DOHH2 (cell line): Measurements from ENCODE around the gene KLK3.

Experiments used
- H3F3A ChIP-seq: fragments of 200-600 bp; sonication (generic), shearing (Covaris generic); 2 replicates; pipeline ENCODE4 v1.6.0; 2016; ENCODE audit warnings: antibody characterized with exemption, mild to moderate bottlenecking; ENCODE audit not compliant: control insufficient read depth, insufficient read depth
- H3K27ac ChIP-seq: fragments of 200-600 bp; sonication (generic); 2 replicates; pipeline ENCODE4 v1.5.1; 2014; ENCODE audit warnings: low read depth, mild to moderate bottlenecking, low read length, moderate library complexity
- H3K27me3 ChIP-seq: fragments of 200-600 bp; sonication (generic); 2 replicates; pipeline ENCODE4 v1.6.1; 2014; ENCODE audit warnings: mild to moderate bottlenecking, low read length, mixed read lengths; ENCODE audit not compliant: control insufficient read depth
- H3K36me3 ChIP-seq: fragments of 200-600 bp; sonication (generic); 2 replicates; pipeline ENCODE4 v1.6.1; 2014; ENCODE audit warnings: mild to moderate bottlenecking, low read length, moderate library complexity, mixed read lengths; ENCODE audit not compliant: control insufficient read depth
- H3K4me1 ChIP-seq: fragments of 200-600 bp; sonication (generic); 2 replicates; pipeline ENCODE4 v1.6.1; 2014; ENCODE audit warnings: mild to moderate bottlenecking, low read length, mixed read lengths; ENCODE audit not compliant: control insufficient read depth
- H3K4me2 ChIP-seq: fragments of 200-600 bp; sonication (generic); 2 replicates; pipeline ENCODE4 v1.6.0; 2014; ENCODE audit warnings: mild to moderate bottlenecking, low read length, moderate library complexity
- H3K4me3 ChIP-seq: fragments of 200-600 bp; sonication (generic); 2 replicates; pipeline ENCODE4 v1.5.1; 2014; ENCODE audit warnings: mild to moderate bottlenecking, low read length, mixed read lengths
- H3K79me2 ChIP-seq: fragments of 200-600 bp; sonication (generic); 2 replicates; pipeline ENCODE4 v1.6.1; 2014; ENCODE audit warnings: mild to moderate bottlenecking, low read length, mixed read lengths; ENCODE audit not compliant: control insufficient read depth
- H3K9me2 ChIP-seq: fragments of 200-600 bp; sonication (generic); replicated peaks from 2 replicates; pipeline ENCODE4 v1.6.1; 2014; ENCODE audit warnings: mild to moderate bottlenecking, low read length, mixed read lengths; ENCODE audit not compliant: control insufficient read depth
- H3K9me3 ChIP-seq: fragments of 200-600 bp; sonication (generic); 2 replicates; pipeline ENCODE4 v1.6.1; 2014; ENCODE audit warnings: antibody characterized with exemption, low read length, mixed read lengths; ENCODE audit not compliant: control insufficient read depth, insufficient read depth
- H4K20me1 ChIP-seq: fragments of 200-600 bp; sonication (generic); 2 replicates; pipeline ENCODE4 v1.6.0; 2014; ENCODE audit warnings: low read depth, mild to moderate bottlenecking, antibody characterized with exemption, low read length, moderate library complexity; ENCODE audit not compliant: control insufficient read depth, insufficient read depth
- CTCF ChIP-seq: fragments of 200-600 bp; sonication (generic); IDR thresholded peaks from one replicate; pipeline ENCODE4 v1.5.1; 2014; ENCODE audit warnings: antibody characterized with exemption, mild to moderate bottlenecking, low read depth, low read length; ENCODE audit not compliant: poor library complexity, severe bottlenecking
- EZH2phosphoT487 ChIP-seq: fragments of 200-600 bp; sonication (generic); IDR thresholded peaks from 2 replicates; pipeline ENCODE4 v1.6.1; 2017; ENCODE audit warnings: borderline replicate concordance, mild to moderate bottlenecking, antibody characterized with exemption, low read length, moderate library complexity, mixed read lengths

KLK3 gene

GRCh38 chr19:50890422-50891252 is 35.9 kb downstream of the KLK3 start:
- Histone ChIP-seq H3K9me3 (peaks cover 8% of the 10 kb centered on the region), H3K27me3 (peaks cover 8% of the 10 kb centered on the region; the same call in 1 of the 2 replicates), H3K27ac (no peak overlapping the region), H4K20me1 (no peaks in the 10 kb centered on the region), H3K4me2 (no peak overlapping the region), H3K36me3 (no peaks in the 10 kb centered on the region), H3K79me2 (no peaks in the 10 kb centered on the region), H3K9me2 (no peaks in the 10 kb centered on the region), H3K4me3 (no peak overlapping the region), H3F3A (no peaks in the 10 kb centered on the region), H3K4me1 (no peaks in the 10 kb centered on the region)
- no peak for TF ChIP-seq EZH2phosphoT487
- TF ChIP-seq CTCF, result no peak

- TF ChIP-seq CTCF (no peak), EZH2phosphoT487 (no peak)
- Histone ChIP-seq H3K9me3 (peaks cover 8% of the 10 kb centered on the region), H4K20me1 (no peaks in the 10 kb centered on the region), H3K27ac (no peak overlapping the region), H3K9me2 (no peaks in the 10 kb centered on the region), H3K27me3 (peaks cover 7% of the 10 kb centered on the region; the same call in 1 of the 2 replicates), H3K79me2 (no peaks in the 10 kb centered on the region), H3K36me3 (no peaks in the 10 kb centered on the region), H3K4me3 (no peak overlapping the region), H3K4me2 (no peak overlapping the region), H3K4me1 (no peaks in the 10 kb centered on the region; the same call in 1 of the 2 replicates), H3F3A (no peaks in the 10 kb centered on the region)
Observed at GRCh38 chr19:50891253-50891625, 36.5 kb downstream of the KLK3 start.

GRCh38 chr19:50893047-50893736 is 38.5 kb downstream of the KLK3 start:
- no peaks in the 10 kb centered on the region for H3F3A ChIP-seq
- no peaks in the 10 kb centered on the region for H3K9me2 ChIP-seq
- peaks cover 8% of the 10 kb centered on the region for H3K9me3 ChIP-seq
- H3K4me2 ChIP-seq, result no peak overlapping the region
- no peak overlapping the region for H3K27ac ChIP-seq
- no peaks in the 10 kb centered on the region for H4K20me1 ChIP-seq
- H3K4me1 ChIP-seq, result peaks cover 12% of the 10 kb centered on the region
- H3K27me3 ChIP-seq, result peaks cover 2% of the 10 kb centered on the region; the same call in 1 of the 2 replicates
- H3K36me3 ChIP-seq, result no peaks in the 10 kb centered on the region
- TF ChIP-seq CTCF, result no peak
- TF ChIP-seq EZH2phosphoT487, result no peak
- no peak overlapping the region for H3K4me3 ChIP-seq
- H3K79me2 ChIP-seq, result no peaks in the 10 kb centered on the region
